H1 (cell line): ENCODE results near the gene KCTD2.

Experiments used
- ATF3 ChIP-seq: IDR thresholded peaks from 2 replicates; pipeline ENCODE4 v1.6.1; 2011; ENCODE audit warnings: low read depth, mild to moderate bottlenecking, low read length; ENCODE audit not compliant: insufficient read depth
- BCL11A ChIP-seq, 2 experiments: IDR thresholded peaks; one replicate each; pipeline ENCODE4 v1.6.1; 2011; ENCODE audit warnings: low read depth in 2 of 2, low read length in 2 of 2, mild to moderate bottlenecking in 2 of 2
- CBX8 ChIP-seq: fragments of 300-800, 300-1000 bp; sonication (generic); IDR thresholded peaks from 2 replicates; pipeline ENCODE4 v1.7.1; 2016; ENCODE audit warnings: low read depth, low read length, borderline replicate concordance
- EZH2 ChIP-seq: fragments of 200-600 bp; sonication (generic); IDR thresholded peaks from 2 replicates; pipeline ENCODE4 v1.7.1; 2012; ENCODE audit warnings: low read depth, mild to moderate bottlenecking, moderate library complexity, low read length, inconsistent platforms; ENCODE audit not compliant: severe bottlenecking
- PHF8 ChIP-seq: fragments of 200-600 bp; sonication (generic); conservative IDR thresholded peaks from 2 replicates; pipeline ENCODE4 v1.7.1; 2012; ENCODE audit warnings: low read depth, mild to moderate bottlenecking, inconsistent platforms, low read length, moderate library complexity
- POLR2AphosphoS5 ChIP-seq: IDR thresholded peaks from 2 replicates; pipeline ENCODE4 v1.6.1; 2011; ENCODE audit warnings: low read depth, low read length
- RBBP5 ChIP-seq: IDR thresholded peaks from 2 replicates; pipeline ENCODE4 v1.7.1; 2012; ENCODE audit warnings: low read depth, mild to moderate bottlenecking, inconsistent platforms, low read length, moderate library complexity, borderline replicate concordance
- TEAD4 ChIP-seq: IDR thresholded peaks from 2 replicates; pipeline ENCODE4 v1.6.1; 2012; ENCODE audit warnings: low read depth, low read length, inconsistent platforms, mixed read lengths
- TF ChIP-seq, protein P1 (sequence below), 3 experiments: IDR thresholded peaks; 1 replicate in 2 of 3; 2 replicates in 1 of 3; pipeline versions ENCODE4 v1.5.1 to v1.6.1; 2011; ENCODE audit warnings: low read length in 3 of 3, mild to moderate bottlenecking in 3 of 3, inconsistent platforms in 2 of 3, low read depth in 1 of 3, moderate library complexity in 1 of 3; ENCODE audit not compliant: insufficient read depth in 1 of 3; ENCODE audit errors: control extremely low read depth in 1 of 3

- no peak for TF ChIP-seq TEAD4
- no peak for TF ChIP-seq RBBP5
- TF ChIP-seq, protein P1, sequence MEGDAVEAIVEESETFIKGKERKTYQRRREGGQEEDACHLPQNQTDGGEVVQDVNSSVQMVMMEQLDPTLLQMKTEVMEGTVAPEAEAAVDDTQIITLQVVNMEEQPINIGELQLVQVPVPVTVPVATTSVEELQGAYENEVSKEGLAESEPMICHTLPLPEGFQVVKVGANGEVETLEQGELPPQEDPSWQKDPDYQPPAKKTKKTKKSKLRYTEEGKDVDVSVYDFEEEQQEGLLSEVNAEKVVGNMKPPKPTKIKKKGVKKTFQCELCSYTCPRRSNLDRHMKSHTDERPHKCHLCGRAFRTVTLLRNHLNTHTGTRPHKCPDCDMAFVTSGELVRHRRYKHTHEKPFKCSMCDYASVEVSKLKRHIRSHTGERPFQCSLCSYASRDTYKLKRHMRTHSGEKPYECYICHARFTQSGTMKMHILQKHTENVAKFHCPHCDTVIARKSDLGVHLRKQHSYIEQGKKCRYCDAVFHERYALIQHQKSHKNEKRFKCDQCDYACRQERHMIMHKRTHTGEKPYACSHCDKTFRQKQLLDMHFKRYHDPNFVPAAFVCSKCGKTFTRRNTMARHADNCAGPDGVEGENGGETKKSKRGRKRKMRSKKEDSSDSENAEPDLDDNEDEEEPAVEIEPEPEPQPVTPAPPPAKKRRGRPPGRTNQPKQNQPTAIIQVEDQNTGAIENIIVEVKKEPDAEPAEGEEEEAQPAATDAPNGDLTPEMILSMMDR (IDR thresholded peaks at IDR 0.05; ENCODE audit: control extremely low read depth in 1 of 3, insufficient read depth in 1 of 3, low read depth in 1 of 3, low read length in 3 of 3), result no peak
- no peak for TF ChIP-seq ATF3
- TF ChIP-seq PHF8, result no peak
- no peak for TF ChIP-seq BCL11A (IDR thresholded peaks at IDR 0.05; ENCODE audit: low read depth in 2 of 2, low read length in 2 of 2)
- TF ChIP-seq POLR2AphosphoS5, result no peak
- TF ChIP-seq CBX8, result no peak
- TF ChIP-seq EZH2, result no peak
Measured at GRCh38 chr17:75088465-75089417, 41.7 kb downstream of the KCTD2 start.
